HCT116 (cell line): ENCODE data around the gene RAB31. TPM values are rescaled to one million over a fixed set of nuclear protein-coding genes. Genes with fewer than 3 reads are reported as not detected.
"Not testable (repeated sequence)": the region's sequence is repeated elsewhere in the genome, so short reads cannot be mapped to it uniquely, and the experiment has no call there.

Source experiments
- ATAC-seq: fragments of 200-7000 bp; cut with Tn5 transposase; 2 replicates; pipeline ENCODE4 v1.9.1; 2020; ENCODE audit warnings: mild to moderate bottlenecking, moderate library complexity
- BruUV-seq: library from RNA; stranded (reverse); fragments of 400-500 nt; replicated peaks from 2 replicates; lab custom pipeline; 2021; lab: Mats Ljungman, UMichigan
- CTCF ChIA-PET: fragments of 300-600 bp; sonication (Branson Sonifier 250); formaldehyde crosslinking; loops from one replicate; lab custom pipeline; 2021; ENCODE audit warnings: antibody characterized with exemption; lab: Charles Lee
- POLR2A ChIA-PET: fragments of 300-600, 350-600 bp; sonication (Branson Sonifier 250); formaldehyde crosslinking; loops from one replicate; lab custom pipeline; 2021; ENCODE audit warnings: antibody characterized with exemption; lab: Charles Lee
- RAD21 ChIA-PET, 2 experiments: fragments of 300-600 bp; sonication (Branson Sonifier 250); formaldehyde crosslinking; loops; one replicate each; lab custom pipeline; 2023; ENCODE audit warnings: low total read pairs in 2 of 2; ENCODE audit not compliant: uncharacterized antibody in 2 of 2, unreplicated experiment in 2 of 2, low non-redundant PET in 1 of 2; lab: Charles Lee
- DNase-seq: peaks from one replicate; pipeline ENCODE4 v3.0.0-alpha.2; 2010; ENCODE audit warnings: low read depth, low spot score
- H2AFZ ChIP-seq: fragments of 200-600 bp; shearing (Covaris generic), sonication (generic); 2 replicates; pipeline ENCODE4 v1.6.1; 2017; ENCODE audit warnings: low read depth, mixed run types, mixed read lengths, antibody characterized with exemption, low read length; ENCODE audit not compliant: poor library complexity, severe bottlenecking
- H3K27ac ChIP-seq: 2 replicates; pipeline ENCODE4 v1.5.1; 2012; ENCODE audit warnings: low read depth, low read length
- H3K27me3 ChIP-seq: fragments of 200-600 bp; sonication (generic); 2 replicates; pipeline ENCODE4 v1.6.1; 2016; ENCODE audit warnings: mixed run types, low read length, mixed read lengths; ENCODE audit not compliant: insufficient read depth
- H3K36me3 ChIP-seq, 2 experiments: fragments of 200-500 bp in 1 of 2; fragments of 200-600 bp in 1 of 2; sonication (Bioruptor generic) in 1 of 2; sonication (generic) in 1 of 2; 2 replicates each; pipeline versions ENCODE4 v1.5.1 to v1.6.1; 2014 to 2016; ENCODE audit warnings: low read length in 2 of 2, inconsistent platforms in 1 of 2, mixed read lengths in 1 of 2, mixed run types in 1 of 2; ENCODE audit not compliant: insufficient read depth in 2 of 2, control insufficient read depth in 1 of 2
- H3K4me1 ChIP-seq, 2 experiments: fragments of 200-600 bp in 1 of 2; sonication (generic) in 1 of 2; 2 replicates each; pipeline versions ENCODE4 v1.5.1 to v1.6.1; 2012 to 2017; ENCODE audit warnings: low read length in 2 of 2, inconsistent platforms in 1 of 2, mild to moderate bottlenecking in 1 of 2, mixed read lengths in 1 of 2, mixed run types in 1 of 2, moderate library complexity in 1 of 2; ENCODE audit not compliant: insufficient read depth in 2 of 2, control insufficient read depth in 1 of 2
- H3K4me2 ChIP-seq: fragments of 200-600 bp; sonication (generic); 2 replicates; pipeline ENCODE4 v1.6.1; 2017; ENCODE audit warnings: mixed run types, low read length, mixed read lengths
- H3K4me3 ChIP-seq, 2 experiments: fragments of 200-600 bp in 1 of 2; sonication (generic) in 1 of 2; replicated peaks in 1 of 2; 2 replicates each; pipeline ENCODE4 v1.5.1; 2011 to 2016; ENCODE audit warnings: low read length in 2 of 2, control low read depth in 1 of 2, low read depth in 1 of 2, mild to moderate bottlenecking in 1 of 2, mixed read lengths in 1 of 2, mixed run types in 1 of 2
- H3K79me2 ChIP-seq: fragments of 200-600 bp; sonication (generic); 2 replicates; pipeline ENCODE4 v1.6.1; 2017; ENCODE audit warnings: mild to moderate bottlenecking, mixed run types, low read length, moderate library complexity, mixed read lengths; ENCODE audit not compliant: insufficient read depth
- H3K9ac ChIP-seq: fragments of 200-600 bp; sonication (generic); 2 replicates; pipeline ENCODE4 v1.6.1; 2016; ENCODE audit warnings: low read length, mixed read lengths
- H3K9me2 ChIP-seq: fragments of 200-600 bp; sonication (generic), shearing (Covaris generic); 2 replicates; pipeline ENCODE4 v1.6.1; 2017; ENCODE audit warnings: mixed run types, mild to moderate bottlenecking, moderate library complexity; ENCODE audit not compliant: insufficient read depth
- H3K9me3 ChIP-seq, 2 experiments: fragments of 200-500 bp in 1 of 2; fragments of 200-600 bp in 1 of 2; sonication (Bioruptor generic) in 1 of 2; sonication (generic) in 1 of 2; 2 replicates each; pipeline ENCODE4 v1.6.1; 2014 to 2017; ENCODE audit warnings: low read length in 2 of 2, mixed read lengths in 2 of 2, inconsistent platforms in 1 of 2, low read depth in 1 of 2, mild to moderate bottlenecking in 1 of 2, mixed run types in 1 of 2, moderate library complexity in 1 of 2; ENCODE audit not compliant: control insufficient read depth in 1 of 2, insufficient read depth in 1 of 2
- H4K20me1 ChIP-seq: fragments of 200-600 bp; sonication (generic), shearing (Covaris generic); 2 replicates; pipeline ENCODE4 v1.6.1; 2017; ENCODE audit warnings: mixed run types, mild to moderate bottlenecking, moderate library complexity; ENCODE audit not compliant: insufficient read depth
- CBX3 ChIP-seq: IDR thresholded peaks from 2 replicates; pipeline ENCODE4 v1.6.1; 2012; ENCODE audit warnings: low read depth
- EGR1 ChIP-seq: IDR thresholded peaks from 2 replicates; pipeline ENCODE4 v1.6.1; 2012; ENCODE audit warnings: low read depth
- ELF1 ChIP-seq: IDR thresholded peaks from 2 replicates; pipeline ENCODE4 v1.6.1; 2012; ENCODE audit warnings: low read depth, borderline replicate concordance
- JUND ChIP-seq: IDR thresholded peaks from 2 replicates; pipeline ENCODE4 v1.6.1; 2012
- POLR2AphosphoS5 ChIP-seq: IDR thresholded peaks from 2 replicates; pipeline ENCODE4 v1.6.1; 2011; ENCODE audit warnings: mild to moderate bottlenecking, low read depth, low read length, moderate library complexity
- RAD21 ChIP-seq: IDR thresholded peaks from 2 replicates; pipeline ENCODE4 v1.6.1; 2012; ENCODE audit warnings: low read depth, mild to moderate bottlenecking
- SIN3A ChIP-seq: IDR thresholded peaks from 2 replicates; pipeline ENCODE4 v1.6.1; 2012; ENCODE audit warnings: low read depth
- TCF7L2 ChIP-seq: IDR thresholded peaks from 2 replicates; pipeline ENCODE4 v1.7.0; 2011; ENCODE audit warnings: borderline replicate concordance, inconsistent platforms; ENCODE audit not compliant: insufficient read depth, insufficient read length; ENCODE audit errors: extremely low read depth
- YY1 ChIP-seq: IDR thresholded peaks from 2 replicates; pipeline ENCODE4 v1.6.1; 2011; ENCODE audit warnings: low read length, low read depth, moderate library complexity, mild to moderate bottlenecking; ENCODE audit not compliant: insufficient replicate concordance; ENCODE audit errors: extremely low read depth
- ZFX ChIP-seq: fragments of 450-650 bp; IDR thresholded peaks from 2 replicates; pipeline ENCODE4 v1.6.1; 2017
- intact Hi-C: fragments of 100-400 bp; cut with micrococcal nuclease; formaldehyde crosslinking; loops from 2 replicates; pipeline ENCODE4 v1.10.0; 2022
- total RNA-seq: library from RNA; stranded (reverse); gene quantifications from one replicate; pipeline ENCODE4 v1.2.1, GENCODE V29; 2021; ENCODE audit not compliant: unreplicated experiment
- TF ChIP-seq, protein P1 (sequence below): IDR thresholded peaks from 2 replicates; pipeline ENCODE4 v1.6.1; 2011; ENCODE audit warnings: mild to moderate bottlenecking, low read length, moderate library complexity; ENCODE audit not compliant: insufficient replicate concordance; ENCODE audit errors: extremely low read depth
- TF ChIP-seq, protein P2 (sequence below), 3 experiments: fragments of 200-600 bp in 1 of 3; sonication (generic) in 1 of 3; IDR thresholded peaks in 2 of 3; conservative IDR thresholded peaks in 1 of 3; 2 replicates each; pipeline ENCODE4 v1.5.1; 2012 to 2017; ENCODE audit warnings: low read depth in 2 of 3, low read length in 2 of 3, antibody characterized with exemption in 1 of 3, borderline replicate concordance in 1 of 3, control low read depth in 1 of 3, mild to moderate bottlenecking in 1 of 3, mixed read lengths in 1 of 3, mixed run types in 1 of 3, moderate library complexity in 1 of 3; ENCODE audit not compliant: insufficient read depth in 1 of 3

RAB31 gene
- total RNA-seq, 1 experiment from 2014 or later, result 46.9 TPM

DNA sequence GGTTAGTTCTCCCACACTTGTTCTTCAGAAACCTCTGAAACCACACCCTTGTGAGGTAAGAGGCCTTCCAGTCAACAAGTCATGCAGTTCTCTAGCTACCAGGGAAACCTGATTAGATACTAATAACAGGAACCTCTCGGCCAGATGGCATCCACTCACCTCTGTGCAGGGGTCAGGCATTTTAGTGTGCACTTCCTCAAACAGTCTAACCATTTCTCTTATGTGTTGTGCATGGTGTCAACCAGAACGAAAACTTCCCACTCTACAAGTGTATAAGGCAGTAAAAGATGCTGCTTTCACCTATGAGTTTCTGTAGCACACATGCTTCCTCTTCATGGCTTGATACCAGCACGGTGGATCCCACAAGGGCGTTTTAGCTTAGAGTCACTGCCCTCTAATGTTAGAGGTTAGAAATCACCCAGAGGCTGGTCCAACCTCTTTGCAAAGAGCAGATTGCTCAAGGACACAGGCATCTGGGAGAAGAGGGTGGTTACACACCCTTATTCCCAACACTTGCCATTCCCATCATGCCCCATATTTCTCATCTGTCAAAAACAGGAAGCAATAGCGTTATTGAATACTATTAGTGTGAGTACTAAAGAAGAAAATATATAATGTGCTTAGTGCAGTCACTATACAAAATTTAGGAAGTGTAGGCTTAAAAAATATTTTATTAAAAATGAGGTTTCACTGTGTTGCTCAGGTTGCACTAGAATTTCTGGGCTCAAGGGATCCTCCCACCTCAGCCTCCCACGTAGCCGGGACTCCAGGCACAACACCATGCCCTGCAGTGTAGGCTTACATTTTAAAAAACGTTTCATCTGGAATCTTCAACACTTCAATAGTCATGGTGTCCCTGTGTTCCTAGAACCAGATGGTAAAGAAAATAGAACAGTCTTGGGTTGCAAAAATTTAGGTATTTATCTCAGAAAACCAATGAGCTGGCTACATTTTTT lies 34.5 kb upstream of the RAB31 start (continued):
- peak; percentile 37; the same call in 1 of the 2 replicates for TF ChIP-seq JUND
- peak; percentile 64 for TF ChIP-seq RAD21
- 0 out of 2 replicates have a peak, but pooled peaks have one; percentile 16 for TF ChIP-seq POLR2AphosphoS5
- peak; percentile 45; the same call in 1 of the 2 replicates for TF ChIP-seq CBX3

DNA sequence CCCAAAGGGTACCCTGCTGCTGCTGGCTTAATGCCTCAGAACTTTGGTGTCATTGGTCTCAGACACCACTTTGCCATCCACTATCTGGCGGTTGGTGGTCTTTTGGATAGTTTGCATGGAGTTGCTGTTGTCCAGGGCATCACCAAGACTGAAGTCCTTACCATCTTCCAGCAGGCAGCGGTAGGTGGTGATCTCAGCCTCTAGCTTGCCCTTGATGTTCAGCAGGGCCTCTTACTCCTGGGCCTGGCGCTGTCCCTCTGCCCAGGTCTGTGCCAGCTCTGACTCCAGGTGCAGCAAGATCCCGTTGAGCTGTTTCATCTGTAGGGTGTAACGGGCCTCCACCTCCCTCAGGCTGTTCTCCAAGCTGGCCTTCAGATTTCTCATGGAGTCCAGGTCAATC lies 29.9 kb upstream of the RAB31 start:
- POLR2A ChIA-PET, H3K36me3 ChIP-seq, H3K27me3 ChIP-seq, H3K4me3 ChIP-seq, ATAC-seq, BruUV-seq, DNase-seq, H3K4me2 ChIP-seq, H3K9me2 ChIP-seq, H4K20me1 ChIP-seq, H3K9ac ChIP-seq, intact Hi-C loops, H3K79me2 ChIP-seq, CTCF ChIA-PET, H2AFZ ChIP-seq, H3K9me3 ChIP-seq, RAD21 ChIA-PET, H3K27ac ChIP-seq: not testable (repeated sequence)
- H3K4me1 ChIP-seq, result peaks cover 16 to 19% of the 10 kb centered on the region in 2 experiments

DNA sequence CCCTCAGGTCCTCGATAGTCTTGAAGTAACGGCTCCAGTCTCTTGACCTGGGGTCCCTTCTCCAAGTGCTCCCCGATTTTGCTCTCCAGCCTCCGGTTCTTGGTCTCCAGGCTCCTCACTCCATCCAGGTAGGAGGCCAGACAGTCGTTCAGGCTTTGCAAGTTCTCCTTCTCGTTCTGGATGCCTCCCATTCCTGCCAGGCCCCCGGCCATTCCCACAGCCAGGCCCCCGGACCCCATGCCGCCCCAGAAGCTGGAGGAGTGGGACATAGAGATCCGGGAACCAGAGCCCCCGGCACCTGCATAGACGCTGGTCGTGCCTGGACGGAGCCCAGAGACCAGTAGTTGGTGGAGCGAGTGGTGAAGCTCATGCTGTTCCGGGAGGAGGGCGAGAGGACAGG lies 29.0 kb upstream of the RAB31 start:
- Histone ChIP-seq H3K9me2 (no peaks in the 10 kb centered on the region), H2AFZ (no peak overlapping the region), H3K79me2 (no peaks in the 10 kb centered on the region), H4K20me1 (no peaks in the 10 kb centered on the region), H3K9me3 (no peaks in the 10 kb centered on the region), H3K4me3 (no peak overlapping the region), H3K36me3 (no peaks in the 10 kb centered on the region), H3K27me3 (no peaks in the 10 kb centered on the region), H3K9ac (no peak overlapping the region), H3K4me2 (no peak overlapping the region), H3K27ac (no peak overlapping the region), H3K4me1 (peaks cover 17 to 19% of the 10 kb centered on the region in 2 experiments)
- no TSS peak for BruUV-seq
- CTCF ChIA-PET, result no interaction called here
- intact Hi-C loops, result no loop called here
- RAD21 ChIA-PET, result no interaction called here
- POLR2A ChIA-PET, result no interaction called here
- ATAC-seq, result no peak
- DNase-seq, result no peak
- TF ChIP-seq, protein P1, sequence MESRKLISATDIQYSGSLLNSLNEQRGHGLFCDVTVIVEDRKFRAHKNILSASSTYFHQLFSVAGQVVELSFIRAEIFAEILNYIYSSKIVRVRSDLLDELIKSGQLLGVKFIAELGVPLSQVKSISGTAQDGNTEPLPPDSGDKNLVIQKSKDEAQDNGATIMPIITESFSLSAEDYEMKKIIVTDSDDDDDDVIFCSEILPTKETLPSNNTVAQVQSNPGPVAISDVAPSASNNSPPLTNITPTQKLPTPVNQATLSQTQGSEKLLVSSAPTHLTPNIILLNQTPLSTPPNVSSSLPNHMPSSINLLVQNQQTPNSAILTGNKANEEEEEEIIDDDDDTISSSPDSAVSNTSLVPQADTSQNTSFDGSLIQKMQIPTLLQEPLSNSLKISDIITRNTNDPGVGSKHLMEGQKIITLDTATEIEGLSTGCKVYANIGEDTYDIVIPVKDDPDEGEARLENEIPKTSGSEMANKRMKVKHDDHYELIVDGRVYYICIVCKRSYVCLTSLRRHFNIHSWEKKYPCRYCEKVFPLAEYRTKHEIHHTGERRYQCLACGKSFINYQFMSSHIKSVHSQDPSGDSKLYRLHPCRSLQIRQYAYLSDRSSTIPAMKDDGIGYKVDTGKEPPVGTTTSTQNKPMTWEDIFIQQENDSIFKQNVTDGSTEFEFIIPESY, result no peak
- TF ChIP-seq, protein P2, sequence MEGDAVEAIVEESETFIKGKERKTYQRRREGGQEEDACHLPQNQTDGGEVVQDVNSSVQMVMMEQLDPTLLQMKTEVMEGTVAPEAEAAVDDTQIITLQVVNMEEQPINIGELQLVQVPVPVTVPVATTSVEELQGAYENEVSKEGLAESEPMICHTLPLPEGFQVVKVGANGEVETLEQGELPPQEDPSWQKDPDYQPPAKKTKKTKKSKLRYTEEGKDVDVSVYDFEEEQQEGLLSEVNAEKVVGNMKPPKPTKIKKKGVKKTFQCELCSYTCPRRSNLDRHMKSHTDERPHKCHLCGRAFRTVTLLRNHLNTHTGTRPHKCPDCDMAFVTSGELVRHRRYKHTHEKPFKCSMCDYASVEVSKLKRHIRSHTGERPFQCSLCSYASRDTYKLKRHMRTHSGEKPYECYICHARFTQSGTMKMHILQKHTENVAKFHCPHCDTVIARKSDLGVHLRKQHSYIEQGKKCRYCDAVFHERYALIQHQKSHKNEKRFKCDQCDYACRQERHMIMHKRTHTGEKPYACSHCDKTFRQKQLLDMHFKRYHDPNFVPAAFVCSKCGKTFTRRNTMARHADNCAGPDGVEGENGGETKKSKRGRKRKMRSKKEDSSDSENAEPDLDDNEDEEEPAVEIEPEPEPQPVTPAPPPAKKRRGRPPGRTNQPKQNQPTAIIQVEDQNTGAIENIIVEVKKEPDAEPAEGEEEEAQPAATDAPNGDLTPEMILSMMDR (IDR thresholded peaks at IDR 0.05 in 2 of 3, conservative IDR thresholded peaks at IDR 0.05 in 1 of 3; ENCODE audit: borderline replicate concordance in 1 of 3, insufficient read depth in 1 of 3, low read depth in 2 of 3, low read length in 2 of 3), result no peak
- no peak for TF ChIP-seq ELF1
- TF ChIP-seq RAD21, result no peak
- TF ChIP-seq ZFX, result no peak
- no peak for TF ChIP-seq YY1
- TF ChIP-seq EGR1, result no peak
- TF ChIP-seq TCF7L2, result no peak
- no peak for TF ChIP-seq SIN3A
